ENCODE data around the gene SERINC5. TPM values are rescaled to one million over a fixed set of nuclear protein-coding genes. Genes with fewer than 3 reads are reported as not detected.

The SERINC5 gene
- total and polyA plus RNA-seq, 2 of the 4 experiments (the other 2 are of a cell fraction) = 5.0 to 8.1 TPM

DNA sequence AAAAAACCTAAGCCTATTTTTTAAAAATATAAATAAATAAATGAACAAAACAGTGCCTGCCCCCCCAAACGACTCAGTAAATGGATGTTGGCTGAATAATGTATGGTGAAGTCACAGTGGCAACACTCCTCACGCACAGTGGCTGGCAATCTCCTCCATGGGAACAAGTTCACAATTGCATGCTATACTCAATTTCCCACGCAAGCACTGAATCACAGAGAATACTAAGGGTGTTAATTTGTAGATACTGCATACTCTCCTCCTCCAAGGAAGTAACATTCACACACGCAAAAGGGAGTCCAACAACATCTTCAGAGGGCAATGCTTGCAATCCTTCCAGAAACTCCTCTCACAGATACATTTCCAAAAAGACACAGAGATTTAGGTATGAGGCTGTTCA lies 47.5 kb downstream of the SERINC5 start:
- DNase-seq = no peak
- Histone ChIP-seq H4K5ac (ENCODE audit: low read depth, low read length) (no peak overlapping the region), H3K27me3 (ENCODE audit: control insufficient read depth, insufficient read depth, low read length) (no peaks in the 10 kb centered on the region), H3K23ac (ENCODE audit: low read depth, low read length) (no peak overlapping the region), H3K14ac (replicated peaks; ENCODE audit: low read depth, low read length) (no peak overlapping the region), H2AK9ac (replicated peaks; ENCODE audit: low read depth, low read length, poor library complexity) (no peak overlapping the region), H3K9me3 (ENCODE audit: control insufficient read depth, insufficient read depth, low read length) (no peaks in the 10 kb centered on the region), H2BK20ac (ENCODE audit: low read depth, low read length) (no peak overlapping the region), H2AK5ac (ENCODE audit: low read depth, low read length) (no peak overlapping the region), H3K36me3 (ENCODE audit: control insufficient read depth, insufficient read depth, low read length) (no peaks in the 10 kb centered on the region), H3K79me1 (ENCODE audit: low read depth in 1 of 2, low read length in 2 of 2) (peaks cover 6 to 8% of the 10 kb centered on the region in 2 experiments; a peak in 2 of 4 replicates), H4K20me1 (ENCODE audit: insufficient read depth, low read length) (no peaks in the 10 kb centered on the region), H3K56ac (ENCODE audit: extremely low read depth, insufficient read depth, low read length) (no peak overlapping the region), H3K27ac (ENCODE audit: insufficient read depth, low read length) (no peak overlapping the region), H3K4ac (ENCODE audit: low read depth, low read length) (no peak overlapping the region), H3K4me3 (ENCODE audit: insufficient read depth, low read depth, low read length) (no peak overlapping the region), H2BK15ac (ENCODE audit: low read depth, low read length) (no peak overlapping the region), H3K9me1 (ENCODE audit: insufficient read depth, low read length) (no peaks in the 10 kb centered on the region; the same call in 1 of the 2 replicates), H3K4me2 (ENCODE audit: low read depth, low read length) (no peak overlapping the region), H2BK5ac (ENCODE audit: low read depth, low read length, poor library complexity, severe bottlenecking) (no peak overlapping the region), H4K8ac (ENCODE audit: low read depth in 2 of 2, low read length in 2 of 2) (no peak overlapping the region), H2BK120ac (ENCODE audit: low read depth, low read length) (no peak overlapping the region), H2AFZ (replicated peaks; ENCODE audit: low read length, poor library complexity) (no peak overlapping the region), H3K18ac (ENCODE audit: low read depth, low read length) (no peak overlapping the region), H4K91ac (ENCODE audit: insufficient read depth, low read depth, low read length) (no peak overlapping the region), H3K4me1 (ENCODE audit: control insufficient read depth, insufficient read depth, low read length) (peaks cover 9% of the 10 kb centered on the region), H3K9ac (ENCODE audit: low read depth, low read length) (no peak overlapping the region)
- dilution Hi-C loops (cut with HindIII; ENCODE audit: low sequenced_read_pairs, unreplicated experiment) = no loop called here
- in situ Hi-C loops (cut with MboI; ENCODE audit: low sequenced_read_pairs) = no loop called here
- no CpG with 5 or more reads among the region's 4 CpGs for WGBS, 2 experiments (ENCODE audit: extremely low coverage in 2 of 2, insufficient read length in 1 of 2)
- TF ChIP-seq, protein P1, sequence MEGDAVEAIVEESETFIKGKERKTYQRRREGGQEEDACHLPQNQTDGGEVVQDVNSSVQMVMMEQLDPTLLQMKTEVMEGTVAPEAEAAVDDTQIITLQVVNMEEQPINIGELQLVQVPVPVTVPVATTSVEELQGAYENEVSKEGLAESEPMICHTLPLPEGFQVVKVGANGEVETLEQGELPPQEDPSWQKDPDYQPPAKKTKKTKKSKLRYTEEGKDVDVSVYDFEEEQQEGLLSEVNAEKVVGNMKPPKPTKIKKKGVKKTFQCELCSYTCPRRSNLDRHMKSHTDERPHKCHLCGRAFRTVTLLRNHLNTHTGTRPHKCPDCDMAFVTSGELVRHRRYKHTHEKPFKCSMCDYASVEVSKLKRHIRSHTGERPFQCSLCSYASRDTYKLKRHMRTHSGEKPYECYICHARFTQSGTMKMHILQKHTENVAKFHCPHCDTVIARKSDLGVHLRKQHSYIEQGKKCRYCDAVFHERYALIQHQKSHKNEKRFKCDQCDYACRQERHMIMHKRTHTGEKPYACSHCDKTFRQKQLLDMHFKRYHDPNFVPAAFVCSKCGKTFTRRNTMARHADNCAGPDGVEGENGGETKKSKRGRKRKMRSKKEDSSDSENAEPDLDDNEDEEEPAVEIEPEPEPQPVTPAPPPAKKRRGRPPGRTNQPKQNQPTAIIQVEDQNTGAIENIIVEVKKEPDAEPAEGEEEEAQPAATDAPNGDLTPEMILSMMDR (conservative IDR thresholded peaks at IDR 0.05; ENCODE audit: low read depth, low read length) = no peak
- TF ChIP-seq SMC3 (IDR thresholded peaks at IDR 0.05; ENCODE audit: low read depth, low read length) (no peak), FOS (IDR thresholded peaks at IDR 0.05; ENCODE audit: low read depth, low read length) (no peak), MXI1 (IDR thresholded peaks at IDR 0.05; ENCODE audit: borderline replicate concordance, low read depth, low read length) (no peak), CHD1 (IDR thresholded peaks at IDR 0.05; ENCODE audit: low read depth, low read length) (no peak), RCOR1 (IDR thresholded peaks at IDR 0.05; ENCODE audit: insufficient replicate concordance, low read length) (no peak), NFE2L2 (IDR thresholded peaks at IDR 0.05; ENCODE audit: low read depth, low read length) (no peak), CEBPB (IDR thresholded peaks at IDR 0.05; ENCODE audit: low read depth, low read length) (no peak), MAZ (IDR thresholded peaks at IDR 0.05; ENCODE audit: borderline replicate concordance, low read depth, low read length) (no peak), POLR2A (IDR thresholded peaks at IDR 0.05; ENCODE audit: low read depth, low read length) (no peak)
- TF ChIP-seq, protein P2, sequence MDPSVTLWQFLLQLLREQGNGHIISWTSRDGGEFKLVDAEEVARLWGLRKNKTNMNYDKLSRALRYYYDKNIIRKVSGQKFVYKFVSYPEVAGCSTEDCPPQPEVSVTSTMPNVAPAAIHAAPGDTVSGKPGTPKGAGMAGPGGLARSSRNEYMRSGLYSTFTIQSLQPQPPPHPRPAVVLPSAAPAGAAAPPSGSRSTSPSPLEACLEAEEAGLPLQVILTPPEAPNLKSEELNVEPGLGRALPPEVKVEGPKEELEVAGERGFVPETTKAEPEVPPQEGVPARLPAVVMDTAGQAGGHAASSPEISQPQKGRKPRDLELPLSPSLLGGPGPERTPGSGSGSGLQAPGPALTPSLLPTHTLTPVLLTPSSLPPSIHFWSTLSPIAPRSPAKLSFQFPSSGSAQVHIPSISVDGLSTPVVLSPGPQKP (IDR thresholded peaks at IDR 0.05; ENCODE audit: borderline replicate concordance, low read depth, low read length) = no peak
- TF ChIP-seq, protein P3, sequence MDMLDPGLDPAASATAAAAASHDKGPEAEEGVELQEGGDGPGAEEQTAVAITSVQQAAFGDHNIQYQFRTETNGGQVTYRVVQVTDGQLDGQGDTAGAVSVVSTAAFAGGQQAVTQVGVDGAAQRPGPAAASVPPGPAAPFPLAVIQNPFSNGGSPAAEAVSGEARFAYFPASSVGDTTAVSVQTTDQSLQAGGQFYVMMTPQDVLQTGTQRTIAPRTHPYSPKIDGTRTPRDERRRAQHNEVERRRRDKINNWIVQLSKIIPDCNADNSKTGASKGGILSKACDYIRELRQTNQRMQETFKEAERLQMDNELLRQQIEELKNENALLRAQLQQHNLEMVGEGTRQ (IDR thresholded peaks at IDR 0.05; ENCODE audit: low read depth, low read length) = no peak
- intact Hi-C loops (cut with micrococcal nuclease) = no loop called here
- CTCF ChIA-PET = no interaction called here
- ATAC-seq (ENCODE audit: low read depth) = no peak
- POLR2A ChIA-PET (ENCODE audit: unreplicated experiment) = no interaction called here
- BruUV-seq (replicated peaks) = no TSS peak
